HG03064 (cell line): ENCODE data around the gene CD19.
"Not testable (repeated sequence)": the region's sequence is repeated elsewhere in the genome, so short reads cannot be mapped to it uniquely, and the experiment has no call there.

Experiments
- ATAC-seq: cut with Tn5 transposase; IDR thresholded peaks from one replicate; pipeline ENCODE4 v1.9.1; 2021; ENCODE audit warnings: low read depth; ENCODE audit not compliant: unreplicated experiment

The CD19 gene

DNA sequence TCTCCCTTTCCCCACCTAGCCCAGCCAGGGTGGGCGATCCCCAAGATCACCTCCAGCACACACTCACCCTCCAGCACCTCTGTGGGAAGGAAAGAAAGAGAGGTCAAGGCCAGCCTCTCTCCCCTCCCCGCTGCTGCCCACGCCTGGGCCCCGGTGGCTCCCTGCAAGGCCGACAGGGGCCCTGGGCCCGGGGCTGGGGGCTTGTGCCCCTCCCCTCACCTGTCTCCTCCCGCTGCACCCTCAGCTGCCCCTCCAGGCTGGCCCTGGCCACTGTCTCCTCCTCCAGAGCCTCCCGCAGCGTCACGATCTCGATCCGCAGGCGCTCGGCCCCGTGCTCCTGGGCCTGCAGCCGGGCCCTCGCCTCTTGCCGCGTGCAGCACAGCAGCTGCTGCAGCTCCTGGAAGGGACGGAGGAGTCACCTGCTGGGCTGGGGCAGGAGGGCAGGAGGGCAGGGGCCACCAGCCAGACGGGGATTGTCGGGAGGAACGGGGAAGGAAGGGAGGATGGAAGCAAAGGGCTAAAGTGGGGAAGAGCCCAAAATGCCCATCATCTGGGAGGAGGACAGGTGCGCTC, 25.9 kb upstream of the CD19 start:
- ATAC-seq: no peak

DNA sequence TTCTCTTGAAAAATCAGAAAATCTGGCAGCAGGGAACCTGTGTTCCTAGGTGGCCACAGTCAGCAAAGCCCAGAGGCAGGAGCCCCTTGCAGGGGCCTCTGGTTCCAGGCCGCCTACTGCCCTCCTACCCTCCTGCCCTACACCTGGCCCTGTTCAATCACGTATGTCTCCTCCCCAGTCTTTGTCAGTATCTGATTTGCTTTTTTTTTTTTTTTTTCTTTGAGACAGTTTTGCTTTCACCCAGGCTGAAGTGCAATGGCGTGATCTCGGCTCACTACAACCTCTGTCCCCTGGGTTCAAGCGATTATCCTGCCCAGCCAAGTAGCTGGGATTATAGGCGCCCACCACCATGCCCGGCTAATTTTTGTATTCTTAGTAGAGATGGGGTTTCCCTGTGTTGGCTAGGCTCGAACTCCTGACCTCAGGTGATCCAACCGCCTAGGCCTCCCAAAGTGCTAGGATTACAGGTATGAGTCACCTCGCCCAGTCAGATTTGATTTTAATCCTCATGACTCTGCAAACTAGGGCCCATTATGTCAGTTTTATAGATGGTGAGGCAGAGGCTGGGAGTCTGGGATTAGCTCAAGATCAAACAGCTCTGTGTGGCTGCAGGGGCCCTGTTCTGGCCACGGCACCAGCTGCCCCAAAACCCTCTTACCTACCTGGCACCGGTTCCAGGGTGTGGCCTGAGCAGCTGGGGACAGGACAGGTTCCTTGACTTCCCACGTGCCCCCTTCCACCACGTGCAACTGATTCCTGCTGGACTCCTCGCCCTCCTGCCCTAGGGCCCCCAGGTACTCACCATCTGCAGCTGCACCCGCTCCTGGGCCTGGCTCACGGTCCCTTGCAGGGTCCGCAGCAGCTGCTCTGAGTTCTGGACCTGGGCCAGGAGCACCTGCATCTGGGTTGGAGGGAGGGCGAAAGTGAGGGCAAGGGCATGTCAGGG, 21.4 kb upstream of the CD19 start:
- ATAC-seq: no peak

GRCh38 chr16:28912558-28912957, 19.2 kb upstream of the CD19 start:
- no peak for ATAC-seq

DNA sequence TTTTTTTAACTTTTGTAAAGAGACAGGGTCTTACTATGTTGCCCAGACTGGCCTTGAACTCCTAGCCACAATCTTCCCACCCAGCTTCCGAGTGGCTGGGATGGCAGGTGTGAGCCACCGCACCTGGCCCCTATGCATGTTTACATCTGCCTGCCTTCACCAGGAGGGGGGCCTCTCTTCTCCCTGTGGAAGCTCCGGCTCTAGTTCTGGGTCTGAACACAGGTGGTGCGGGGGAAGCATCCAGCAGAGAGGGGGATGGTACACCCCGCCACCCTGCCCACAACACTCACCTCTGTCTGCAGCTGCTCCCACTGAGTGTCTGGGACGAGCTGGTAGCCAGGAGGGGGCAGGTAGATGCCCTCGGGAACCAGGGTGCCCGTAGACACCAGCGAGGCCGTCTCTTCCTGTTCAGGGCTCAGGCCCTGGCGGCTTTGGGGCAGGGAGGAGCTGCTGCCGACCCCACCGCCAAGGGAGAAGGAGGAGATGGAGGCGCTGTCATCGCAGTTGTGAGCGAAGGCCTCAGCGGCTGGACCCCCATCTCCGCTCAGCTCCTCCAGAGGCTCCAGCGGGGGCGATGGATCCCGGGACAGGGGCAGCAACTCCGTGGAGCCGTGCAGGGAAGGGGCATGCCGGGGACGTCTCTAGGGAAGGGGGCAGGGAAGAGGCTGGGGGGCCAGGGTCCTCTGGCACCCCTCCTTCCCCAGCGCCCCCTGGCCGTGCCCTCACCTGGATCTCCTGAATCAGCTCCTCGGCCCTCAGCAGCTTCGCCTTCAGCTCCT, 17.6 kb upstream of the CD19 start:
- ATAC-seq: no peak

DNA sequence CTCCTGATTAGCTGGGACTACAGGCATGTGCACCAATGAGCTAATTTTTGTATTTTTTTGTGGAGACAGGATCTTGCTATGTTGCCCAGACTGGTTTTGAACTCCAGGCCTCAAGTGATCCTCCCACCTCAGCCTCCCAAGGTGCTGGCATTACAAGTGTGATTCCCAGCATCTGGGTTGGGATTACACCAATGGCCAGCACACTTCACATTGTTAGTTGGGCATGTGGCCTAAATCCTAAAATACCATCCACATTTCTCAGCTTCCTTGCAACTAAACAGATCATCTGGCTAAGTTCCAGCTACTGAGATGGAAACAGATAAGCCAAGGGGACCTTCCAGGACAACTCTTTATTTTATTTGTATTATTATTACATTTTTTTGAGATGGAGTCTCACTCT, 16.6 kb upstream of the CD19 start:
- ATAC-seq: no peak

DNA sequence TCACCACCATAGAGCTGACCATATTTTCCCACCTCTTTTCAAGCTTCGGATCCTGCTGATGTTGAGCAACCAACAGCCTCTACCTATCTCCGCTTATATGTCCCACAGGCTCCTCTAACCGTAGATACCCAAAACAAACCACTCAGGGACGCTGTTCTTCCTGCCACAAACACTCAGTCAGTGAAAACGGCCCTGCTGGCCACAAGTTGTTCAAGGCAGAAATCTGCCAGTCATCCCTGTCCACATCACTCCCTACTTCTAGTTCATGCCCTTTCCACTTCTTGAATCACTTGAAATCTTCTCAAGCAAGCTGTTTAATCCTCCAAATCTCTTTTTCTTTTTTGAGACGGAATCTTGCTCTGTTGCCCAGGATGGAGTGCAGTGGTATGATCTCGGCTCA, 14.7 kb upstream of the CD19 start:
- ATAC-seq: no peak

DNA sequence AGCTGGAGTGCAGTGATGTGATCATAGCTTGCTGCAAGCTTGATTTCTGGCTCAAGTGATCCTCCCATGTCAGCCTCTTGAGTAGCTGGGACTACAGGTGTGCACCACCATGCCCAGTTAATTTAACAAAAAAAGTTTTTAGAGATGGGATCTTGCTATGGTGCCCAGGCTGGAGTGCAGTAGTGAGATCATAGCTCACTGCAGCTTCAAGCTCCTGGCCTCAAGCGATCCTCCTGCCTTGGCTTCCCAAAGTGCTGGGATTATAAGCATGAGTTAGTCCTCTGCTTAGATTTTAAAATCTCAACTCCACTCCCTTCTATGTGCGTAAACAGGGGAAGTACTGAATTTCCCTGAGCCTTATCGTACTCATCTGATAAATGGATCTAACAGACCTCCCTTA, 13.1 kb upstream of the CD19 start:
- no peak for ATAC-seq

DNA sequence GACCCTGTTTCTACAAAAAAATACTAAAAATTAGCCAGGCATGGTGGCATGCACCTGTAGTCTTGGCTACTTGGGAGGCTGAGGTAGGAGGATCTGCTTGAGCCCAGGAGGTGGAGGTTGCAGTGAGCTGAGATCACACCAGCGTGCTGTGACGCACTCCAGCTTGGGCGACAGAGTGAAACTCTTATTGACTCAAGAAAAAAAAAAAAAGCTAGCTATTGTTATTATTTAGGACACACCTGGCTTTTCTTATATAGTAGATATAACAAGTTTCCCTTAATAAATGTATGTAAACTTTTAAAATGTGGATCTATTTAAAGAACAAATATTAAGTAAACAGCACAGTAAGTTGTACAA, 8.6 kb upstream of the CD19 start:
- ATAC-seq: no peak

GRCh38 chr16:28923652-28924398, 7.9 kb upstream of the CD19 start:
- ATAC-seq: peak; percentile 55

DNA sequence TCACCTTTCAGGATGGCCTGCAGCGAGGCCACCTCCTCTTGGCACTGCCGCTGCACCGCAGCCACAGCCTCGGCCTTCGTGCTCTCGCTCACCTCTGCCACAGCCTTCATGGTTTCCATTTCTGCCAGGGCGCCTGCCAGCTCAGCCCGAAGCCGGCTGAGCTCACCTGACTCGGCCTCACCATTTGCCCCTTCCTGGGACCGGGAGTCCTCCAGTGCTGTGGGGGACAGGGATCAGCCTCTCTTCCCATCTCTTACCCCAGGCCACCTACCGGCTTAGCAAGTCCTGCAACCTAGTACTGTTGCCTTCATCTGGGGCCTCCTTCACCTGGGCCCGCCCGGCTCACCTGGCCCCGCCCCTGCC, 7.4 kb upstream of the CD19 start:
- no peak for ATAC-seq

DNA sequence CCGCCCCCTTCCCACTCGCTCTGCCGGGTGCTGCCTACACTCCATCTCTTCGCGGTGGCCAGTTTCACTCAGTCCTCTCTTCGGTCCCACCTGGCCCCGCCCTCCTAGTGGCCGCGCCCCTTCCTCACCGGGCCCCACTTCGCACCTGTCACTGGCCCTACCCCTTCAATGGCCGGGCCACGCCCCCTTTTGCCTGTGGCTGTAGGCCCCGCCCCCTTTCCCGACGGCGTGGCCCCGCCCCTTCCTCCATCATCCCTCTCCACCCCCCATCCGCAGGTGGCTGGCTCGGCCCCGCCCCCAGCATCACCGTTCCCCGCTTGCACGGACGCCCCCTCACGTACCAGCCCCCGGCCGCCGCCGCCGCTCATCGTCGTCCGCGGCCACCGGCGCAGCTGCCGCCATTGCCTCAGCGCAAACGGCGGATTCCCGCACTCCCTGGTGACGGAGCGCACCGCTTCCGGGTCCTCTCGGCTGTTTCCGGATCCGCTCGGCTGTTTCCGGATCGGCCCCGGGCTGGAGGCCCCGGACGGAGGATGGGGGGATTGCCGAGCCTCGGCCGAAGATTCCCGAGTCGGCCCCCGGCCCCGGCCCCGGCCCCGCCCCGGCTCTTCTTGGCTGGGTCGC, 6.9 kb upstream of the CD19 start, which contains the start of gene RABEP2:
TSS of gene RABEP2 (minus strand) at position 477 of the 624 bp plus-strand sequence. CDS start at position 402, 75 bp downstream.
- peak; percentile 45 for ATAC-seq

DNA sequence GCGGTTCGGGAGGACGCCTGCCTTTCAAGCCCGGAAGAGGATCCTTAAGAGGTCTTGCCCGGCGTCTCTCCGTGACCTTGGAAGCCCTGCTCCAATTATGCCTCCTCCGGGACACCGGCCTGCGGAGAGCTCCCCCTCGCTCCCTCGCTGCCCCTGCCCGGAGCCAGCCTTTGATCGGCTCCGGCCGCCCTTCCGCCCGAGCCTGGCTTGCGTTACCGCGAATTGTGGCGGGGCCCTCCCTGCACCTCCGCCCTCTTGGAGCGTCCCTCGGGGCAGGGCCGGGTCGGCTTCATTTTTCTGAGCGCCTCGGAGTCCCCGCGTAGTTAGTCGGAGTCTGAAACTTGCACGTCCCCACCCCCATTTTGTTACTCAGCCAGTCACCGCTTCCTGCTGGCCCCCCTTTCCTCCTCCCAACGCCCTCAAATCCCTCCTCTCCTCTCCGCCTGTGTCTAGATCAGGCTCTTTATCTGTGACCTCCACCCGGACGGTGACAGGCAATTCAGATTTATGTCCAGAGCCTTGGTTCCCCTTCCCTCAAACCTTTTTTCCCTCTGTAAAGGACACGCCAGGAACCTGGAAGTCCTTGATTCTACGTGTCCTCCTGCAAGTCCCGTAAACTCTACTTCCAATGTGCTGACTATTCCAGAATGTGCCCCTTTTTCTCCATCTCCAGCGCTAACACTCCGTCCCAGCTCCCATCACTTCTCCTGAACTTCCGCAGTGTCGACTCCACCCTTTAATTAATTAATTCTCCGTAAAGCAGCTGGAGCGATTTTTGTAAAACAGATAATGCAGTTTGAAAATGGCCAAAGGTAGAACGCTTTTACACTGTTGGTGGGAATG, 6.2 kb upstream of the CD19 start:
- peak; percentile 7 for ATAC-seq

GRCh38 chr16:28926284-28926683, 5.5 kb upstream of the CD19 start:
- not testable (repeated sequence) for ATAC-seq

- ATAC-seq: no peak
Measured at GRCh38 chr16:28927815-28928214, 4.0 kb upstream of the CD19 start.

DNA sequence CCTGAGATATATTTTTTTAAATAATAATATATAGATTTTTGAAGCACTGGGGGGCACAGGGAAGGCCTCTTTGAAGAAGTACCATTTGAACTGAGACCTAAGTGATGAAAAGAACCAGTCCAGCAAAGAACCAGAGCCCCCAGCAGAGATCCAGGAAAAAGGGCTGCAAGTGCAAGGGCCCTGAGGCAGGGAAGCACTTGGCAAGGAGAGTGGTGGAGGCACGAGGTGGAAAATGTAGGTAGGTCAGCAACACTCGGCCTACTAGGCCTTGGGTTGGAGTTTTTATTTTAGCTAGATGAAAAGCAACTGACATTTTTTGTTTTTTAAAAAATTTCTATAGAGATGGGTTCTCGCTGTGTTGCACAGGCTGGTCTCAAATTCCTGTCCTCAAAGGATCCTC, 1.6 kb upstream of the CD19 start:
- ATAC-seq: no peak

- ATAC-seq: no peak
Measured at GRCh38 chr16:28930652-28931051, 1.1 kb upstream of the CD19 start.

- ATAC-seq: no peak
Measured at GRCh38 chr16:28932339-28933141, 769 bp downstream of the CD19 start.

DNA sequence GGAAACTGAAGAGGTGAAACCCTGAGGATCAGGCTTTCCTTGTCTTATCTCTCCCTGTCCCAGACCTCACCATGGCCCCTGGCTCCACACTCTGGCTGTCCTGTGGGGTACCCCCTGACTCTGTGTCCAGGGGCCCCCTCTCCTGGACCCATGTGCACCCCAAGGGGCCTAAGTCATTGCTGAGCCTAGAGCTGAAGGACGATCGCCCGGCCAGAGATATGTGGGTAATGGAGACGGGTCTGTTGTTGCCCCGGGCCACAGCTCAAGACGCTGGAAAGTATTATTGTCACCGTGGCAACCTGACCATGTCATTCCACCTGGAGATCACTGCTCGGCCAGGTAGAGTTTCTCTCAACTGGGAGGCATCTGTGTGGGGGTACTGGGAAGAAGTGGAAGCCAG, 1.4 kb downstream of the CD19 start:
- no peak for ATAC-seq

DNA sequence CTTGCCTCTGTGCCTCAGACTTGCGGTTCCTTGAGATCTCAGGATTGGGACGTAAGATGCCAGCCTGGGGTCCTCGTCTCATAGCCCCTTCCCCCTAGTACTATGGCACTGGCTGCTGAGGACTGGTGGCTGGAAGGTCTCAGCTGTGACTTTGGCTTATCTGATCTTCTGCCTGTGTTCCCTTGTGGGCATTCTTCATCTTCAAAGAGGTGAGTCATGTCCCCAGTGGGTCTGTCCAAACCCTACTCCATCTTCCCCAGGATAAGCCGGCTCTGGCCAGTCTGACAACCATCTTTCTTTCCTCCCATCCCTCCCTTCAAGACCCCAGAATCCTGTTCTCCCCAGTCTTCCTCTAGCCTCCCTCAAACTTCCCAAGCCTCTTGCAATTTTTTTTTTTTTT, 3.6 kb downstream of the CD19 start:
- no peak for ATAC-seq
